K562 (cell line): ENCODE measurements around the gene PLCL1. TPM values are rescaled to one million over a fixed set of nuclear protein-coding genes. Genes with fewer than 3 reads are reported as not detected.

Experiments used
- ATAC-seq: fragments of 200-7000 bp; cut with Tn5 transposase; 3 replicates; pipeline ENCODE4 v1.9.1; 2020; ENCODE audit warnings: moderate library complexity
- BruUV-seq: library from RNA; stranded (reverse); fragments of 400-500 nt; replicated peaks from 2 replicates; lab custom pipeline; 2021; lab: Mats Ljungman, UMichigan
- CTCF ChIA-PET: fragments of 300-600 bp; formaldehyde crosslinking; extraction: SDS; loops from one replicate; lab custom pipeline; 2021; ENCODE audit warnings: low intra/inter-chr PET ratio; lab: Yijun Ruan, JAX
- POLR2A ChIA-PET: fragments of 300-600, 350-650 bp; sonication (Branson Sonifier 250); formaldehyde crosslinking; extraction: SDS; loops from one replicate; lab custom pipeline; 2021; ENCODE audit warnings: antibody characterized with exemption, inconsistent platforms; lab: Yijun Ruan, JAX
- DNase-seq, 4 experiments: peaks; one replicate each; pipeline versions ENCODE4 v3.0.0 to v3.0.0-alpha.2; 2011 to 2018; ENCODE audit warnings: low spot score in 3 of 4, mixed read lengths in 3 of 4; ENCODE audit errors: extremely low read depth in 1 of 4
- FAIRE-seq: peaks from 2 replicates; lab custom pipeline; 2011; peaks lifted over from hg19 to GRCh38; lab: Jason Lieb, UNC
- H2AFZ ChIP-seq: 2 replicates; pipeline ENCODE4 v1.6.0; 2011; ENCODE audit warnings: low read depth, low read length, control low read depth, inconsistent platforms
- H3K27ac ChIP-seq: fragments of 200-600 bp; 3 replicates; pipeline ENCODE4 v1.8.0; 2011; ENCODE audit warnings: low read depth, mild to moderate bottlenecking, control low read depth, inconsistent platforms, low read length, moderate library complexity, mixed read lengths; ENCODE audit errors: extremely low read depth
- H3K27me3 ChIP-seq, 2 experiments: fragments of 300-600 bp in 1 of 2; 2 replicates in 1 of 2; 3 replicates in 1 of 2; pipeline versions ENCODE4 v1.6.0 to v1.8.0; 2011; ENCODE audit warnings: inconsistent platforms in 2 of 2, low read length in 2 of 2, mild to moderate bottlenecking in 1 of 2, mixed read lengths in 1 of 2, moderate library complexity in 1 of 2; ENCODE audit not compliant: control insufficient read depth in 2 of 2, insufficient read depth in 2 of 2
- H3K36me3 ChIP-seq: fragments of 300-600 bp; 3 replicates; pipeline ENCODE4 v1.8.0; 2011; ENCODE audit warnings: mild to moderate bottlenecking, low read length, inconsistent platforms; ENCODE audit not compliant: control insufficient read depth, insufficient read depth
- H3K4me1 ChIP-seq, 2 experiments: fragments of 200-600 bp in 1 of 2; replicated peaks in 1 of 2; 2 replicates in 1 of 2; 3 replicates in 1 of 2; pipeline versions ENCODE4 v1.5.1 to v1.8.0; 2011; ENCODE audit warnings: inconsistent platforms in 2 of 2, low read length in 2 of 2, mild to moderate bottlenecking in 1 of 2, mixed read lengths in 1 of 2, moderate library complexity in 1 of 2; ENCODE audit not compliant: control insufficient read depth in 2 of 2, insufficient read depth in 2 of 2
- H3K4me2 ChIP-seq: 2 replicates; pipeline ENCODE4 v1.6.1; 2011; ENCODE audit warnings: low read length, control low read depth, inconsistent platforms, mixed read lengths; ENCODE audit not compliant: insufficient read depth
- H3K4me3 ChIP-seq: fragments of 200-600 bp; sonication (generic), shearing (Covaris generic); 2 replicates; pipeline ENCODE4 v1.5.1; 2016; ENCODE audit warnings: control low read depth, inconsistent platforms
- H3K79me2 ChIP-seq: fragments of 200-600 bp; 3 replicates; pipeline ENCODE4 v1.8.0; 2011; ENCODE audit warnings: low read length, inconsistent platforms; ENCODE audit not compliant: control insufficient read depth, insufficient read depth
- H3K9ac ChIP-seq, 2 experiments: 2 replicates each; pipeline versions ENCODE4 v1.6.0 to v1.6.1; 2011; ENCODE audit warnings: low read depth in 2 of 2, low read length in 2 of 2, control low read depth in 1 of 2, inconsistent platforms in 1 of 2, mild to moderate bottlenecking in 1 of 2, mixed read lengths in 1 of 2; ENCODE audit not compliant: insufficient read depth in 1 of 2
- H3K9me1 ChIP-seq: one replicate; pipeline ENCODE4 v1.6.0; 2011; ENCODE audit warnings: inconsistent platforms, mild to moderate bottlenecking, low read length, moderate library complexity; ENCODE audit not compliant: control insufficient read depth, insufficient read depth
- H3K9me3 ChIP-seq: replicated peaks from 2 replicates; pipeline ENCODE4 v1.5.1; 2011; ENCODE audit warnings: low read depth, low read length, inconsistent platforms; ENCODE audit not compliant: control insufficient read depth, insufficient read depth
- H4K20me1 ChIP-seq: replicated peaks from 2 replicates; pipeline ENCODE4 v1.6.1; 2011; ENCODE audit warnings: low read length, inconsistent platforms, mixed read lengths; ENCODE audit not compliant: control insufficient read depth, insufficient read depth
- CAMTA2 ChIP-seq: fragments of 250-450 bp; sonication (Bioruptor Pico); conservative IDR thresholded peaks from 2 replicates; pipeline ENCODE4 v1.5.1; 2022
- CXXC5 ChIP-seq: fragments of 250-450 bp; sonication (Bioruptor Pico); IDR thresholded peaks from 2 replicates; pipeline ENCODE4 v1.8.0; 2022; ENCODE audit warnings: inconsistent platforms, mild to moderate bottlenecking, moderate library complexity
- E2F1 ChIP-seq: sonication (generic); formaldehyde crosslinking; IDR thresholded peaks from 2 replicates; pipeline ENCODE4 v1.8.1; 2023; ENCODE audit warnings: mild to moderate bottlenecking, missing genetic modification reagents, moderate library complexity
- ZNF668 ChIP-seq: fragments of 250-450 bp; sonication (Bioruptor Pico); IDR thresholded peaks from 2 replicates; pipeline ENCODE4 v1.8.0; 2022; ENCODE audit warnings: mild to moderate bottlenecking, inconsistent platforms
- ZNF764 ChIP-seq: fragments of 250-450 bp; sonication (Bioruptor Pico); IDR thresholded peaks from 2 replicates; pipeline ENCODE4 v1.4.0; 2020; ENCODE audit warnings: low read depth, mild to moderate bottlenecking, moderate library complexity
- WGBS: fragments of 100-300 bp; shearing (Covaris generic); methylation state at CpG from one replicate; pipeline ENCODE4 v1.1.6; 2016; ENCODE audit warnings: low coverage, mixed read lengths; ENCODE audit not compliant: insufficient coverage; ENCODE audit errors: missing lambda C conversion rate; 5-methylcytosine and 5-hydroxymethylcytosine counted together
- in situ Hi-C: fragments of 300-500 bp; cut with MboI; formaldehyde crosslinking; loops from 4 replicates; pipeline ENCODE4 v1.15.0; 2018; ENCODE audit warnings: inconsistent platforms, mixed read lengths
- intact Hi-C: fragments of 100-400 bp; cut with micrococcal nuclease; formaldehyde crosslinking; loops from 2 replicates; pipeline ENCODE4 v1.14.2; 2022
- polyA plus RNA-seq, 8 experiments: library from polyadenylated mRNA; depleted of rRNA in 4 of 8; stranded (reverse) in 5 of 8; unstranded in 3 of 8; fragments of >200 nt; fragmentation: Nextera tagmentation in 2 of 8; fragmentation: Illumina TruSeq in 1 of 8; extraction: Ambion mirVana in 2 of 8; extraction: Trizol in 1 of 8; gene quantifications; 2 replicates each; pipeline versions ENCODE4 v1.2.1 to v1.2.3, GENCODE V29; 2011 to 2014; ENCODE audit warnings: inconsistent platforms in 1 of 8, missing spikeins in 1 of 8
- total RNA-seq, 7 experiments: library from RNA; depleted of rRNA in 6 of 7; stranded (reverse); fragments of >200 nt in 6 of 7; fragmentation: Illumina TruSeq in 2 of 7; extraction: Trizol in 2 of 7; gene quantifications; 2 replicates each; pipeline versions ENCODE4 v1.2.1 to v1.2.3, GENCODE V29; 2011 to 2021; ENCODE audit warnings: low replicate concordance in 1 of 7
- TF ChIP-seq, protein P1 (sequence below): sonication (generic); formaldehyde crosslinking; IDR thresholded peaks from 2 replicates; pipeline ENCODE4 v1.8.0; 2022; ENCODE audit warnings: mild to moderate bottlenecking, missing genetic modification reagents

Gene PLCL1
- total and polyA plus RNA-seq, 9 of the 15 experiments (the other 6 are each of a cell fraction or from before 2014, with no cell fraction given) = 2.0 to 17.7 (median 8.6) TPM

DNA sequence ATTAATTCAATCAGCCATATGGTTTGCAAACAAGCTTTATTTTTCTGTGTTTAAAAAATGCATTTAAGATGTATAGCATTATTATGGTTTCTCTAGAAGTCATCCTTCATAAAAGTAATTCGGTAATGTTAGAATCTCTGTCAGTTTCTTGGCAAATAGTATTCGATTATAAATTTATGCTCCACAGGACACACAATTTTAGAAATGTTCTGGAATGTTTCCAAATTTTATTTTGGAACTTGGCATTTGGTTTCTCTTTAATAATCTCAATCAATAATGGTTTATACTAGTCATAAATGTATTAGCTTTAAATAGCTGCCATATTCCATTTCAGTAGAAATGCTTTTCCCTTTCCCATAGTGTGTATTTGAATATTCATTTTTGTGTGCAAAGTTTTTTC lies 156.4 kb downstream of the PLCL1 start:
- Histone ChIP-seq H4K20me1 (no peaks in the 10 kb centered on the region), H3K4me3 (no peak overlapping the region), H3K4me2 (no peak overlapping the region), H3K4me1 (no peaks in the 10 kb centered on the region), H2AFZ (no peak overlapping the region), H3K79me2 (peaks cover 57% of the 10 kb centered on the region; the same call in 2 of the 3 replicates), H3K27ac (no peak overlapping the region), H3K9me3 (peaks cover 2% of the 10 kb centered on the region; the same call in 1 of the 2 replicates), H3K9ac (no peak overlapping the region)
- intact Hi-C loops (no loop called here), in situ Hi-C loops (no loop called here)
- no TSS peak for BruUV-seq
- CTCF ChIA-PET = no interaction called here
- ATAC-seq = no peak
- 55% methylated on average over 2 of the region's 2 CpGs for WGBS
- no peak for TF ChIP-seq E2F1
- no peak for TF ChIP-seq CXXC5 (CRISPR knock-in tag)
- no peak for TF ChIP-seq ZNF764 (CRISPR knock-in tag)
- no peak for TF ChIP-seq CAMTA2 (CRISPR knock-in tag)
- TF ChIP-seq, protein P1, sequence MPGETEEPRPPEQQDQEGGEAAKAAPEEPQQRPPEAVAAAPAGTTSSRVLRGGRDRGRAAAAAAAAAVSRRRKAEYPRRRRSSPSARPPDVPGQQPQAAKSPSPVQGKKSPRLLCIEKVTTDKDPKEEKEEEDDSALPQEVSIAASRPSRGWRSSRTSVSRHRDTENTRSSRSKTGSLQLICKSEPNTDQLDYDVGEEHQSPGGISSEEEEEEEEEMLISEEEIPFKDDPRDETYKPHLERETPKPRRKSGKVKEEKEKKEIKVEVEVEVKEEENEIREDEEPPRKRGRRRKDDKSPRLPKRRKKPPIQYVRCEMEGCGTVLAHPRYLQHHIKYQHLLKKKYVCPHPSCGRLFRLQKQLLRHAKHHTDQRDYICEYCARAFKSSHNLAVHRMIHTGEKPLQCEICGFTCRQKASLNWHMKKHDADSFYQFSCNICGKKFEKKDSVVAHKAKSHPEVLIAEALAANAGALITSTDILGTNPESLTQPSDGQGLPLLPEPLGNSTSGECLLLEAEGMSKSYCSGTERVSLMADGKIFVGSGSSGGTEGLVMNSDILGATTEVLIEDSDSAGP = no peak
- no peak for TF ChIP-seq ZNF668
- TF ChIP-seq, all 486 proteins: peak for 0
- H3K9me1 ChIP-seq = no peaks in the 10 kb centered on the region
- H3K36me3 ChIP-seq = no peaks in the 10 kb centered on the region
- POLR2A ChIA-PET = no interaction called here
- FAIRE-seq (no peak), DNase-seq (no peak)
- no peaks in the 10 kb centered on the region for H3K27me3 ChIP-seq
